Measurements from ENCODE around the gene RASA4B.
"Not testable (repeated sequence)": the region's sequence is repeated elsewhere in the genome, so short reads cannot be mapped to it uniquely, and the experiment has no call there.

Gene RASA4B

DNA sequence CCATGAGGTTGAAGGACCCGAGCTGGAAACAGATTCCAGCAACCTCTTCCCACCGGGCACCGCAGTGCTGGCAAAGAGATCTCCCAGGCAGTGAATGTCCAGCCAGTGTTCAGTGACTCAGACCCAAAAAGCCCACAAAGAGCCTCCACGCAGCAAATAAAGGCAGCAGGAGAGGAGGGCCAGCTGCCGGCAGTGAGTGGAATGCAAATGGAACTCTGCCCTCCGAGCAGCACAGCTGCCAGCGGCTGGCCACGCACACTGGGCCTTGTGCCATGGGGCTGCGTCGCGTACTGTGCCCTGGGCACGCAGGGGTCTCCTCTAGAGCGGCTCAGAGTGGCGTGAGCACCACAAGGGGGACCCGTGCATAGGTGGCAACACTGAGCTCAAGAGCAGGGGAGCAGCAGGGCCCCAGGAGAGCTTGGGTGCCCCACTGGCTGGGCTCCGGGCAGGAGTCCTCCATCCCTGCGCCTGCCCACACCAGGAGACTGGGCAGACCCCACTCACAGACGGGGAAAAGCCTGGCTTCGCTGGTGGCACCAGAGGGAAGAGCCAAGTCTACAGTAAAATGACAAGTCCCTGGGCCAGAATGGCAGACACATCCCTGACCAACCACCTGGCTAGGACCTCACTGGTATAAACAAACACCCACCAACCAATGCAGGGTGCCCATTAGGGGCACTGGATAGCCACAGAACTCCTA, 42.7 kb downstream of the RASA4B start:
- DNase-seq (ENCODE audit: extremely low read depth in 1 of 2, low read depth in 1 of 2) = not testable (repeated sequence)

- DNase-seq (ENCODE audit: extremely low read depth in 1 of 2, low read depth in 1 of 2) = not testable (repeated sequence)
Observed at GRCh38 chr7:102474116-102474515, 43.5 kb downstream of the RASA4B start.

DNA sequence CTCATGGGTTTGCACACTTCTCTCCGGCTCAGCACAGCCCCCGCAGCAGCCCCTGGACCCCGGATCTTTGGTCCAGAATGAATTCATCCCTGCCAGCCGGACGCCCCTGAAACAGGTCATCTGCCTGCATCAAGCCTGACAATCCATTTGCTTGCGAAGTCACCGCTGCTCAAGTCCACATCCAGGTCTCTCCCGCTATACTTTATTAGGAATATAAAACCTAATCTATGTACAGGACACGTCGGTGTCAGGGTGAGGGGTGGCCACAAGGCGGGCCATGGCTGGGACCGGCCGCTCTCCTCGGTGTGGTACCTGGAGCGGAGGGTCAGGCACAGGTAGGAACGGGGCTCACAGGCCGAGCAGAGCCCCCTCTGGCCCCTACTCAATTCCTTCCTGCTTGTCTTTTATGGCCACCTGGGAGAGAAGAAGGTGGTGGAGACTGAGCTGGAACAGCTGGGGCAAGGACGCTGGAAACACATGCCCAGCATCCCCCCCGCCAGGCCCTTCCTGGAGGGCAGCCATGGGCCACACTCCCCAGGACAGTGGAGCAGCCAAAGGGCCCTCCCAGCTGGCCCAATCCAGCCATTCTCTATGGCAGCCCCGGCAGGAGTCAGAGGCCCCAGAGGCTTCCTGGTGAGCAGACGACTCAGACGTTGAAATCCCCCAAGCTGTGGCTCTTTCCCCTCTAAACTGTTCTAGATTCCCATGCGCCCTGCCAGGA, 44.1 kb downstream of the RASA4B start:
- DNase-seq (ENCODE audit: extremely low read depth in 1 of 2, low read depth in 1 of 2) = no peak

GRCh38 chr7:102472126-102473041, 45.2 kb downstream of the RASA4B start:
- DNase-seq (ENCODE audit: extremely low read depth in 1 of 2, low read depth in 1 of 2) = no peak

- no peak for DNase-seq (ENCODE audit: extremely low read depth in 1 of 2, low read depth in 1 of 2)
Observed at GRCh38 chr7:102471791-102472125, 45.8 kb downstream of the RASA4B start.

DNA sequence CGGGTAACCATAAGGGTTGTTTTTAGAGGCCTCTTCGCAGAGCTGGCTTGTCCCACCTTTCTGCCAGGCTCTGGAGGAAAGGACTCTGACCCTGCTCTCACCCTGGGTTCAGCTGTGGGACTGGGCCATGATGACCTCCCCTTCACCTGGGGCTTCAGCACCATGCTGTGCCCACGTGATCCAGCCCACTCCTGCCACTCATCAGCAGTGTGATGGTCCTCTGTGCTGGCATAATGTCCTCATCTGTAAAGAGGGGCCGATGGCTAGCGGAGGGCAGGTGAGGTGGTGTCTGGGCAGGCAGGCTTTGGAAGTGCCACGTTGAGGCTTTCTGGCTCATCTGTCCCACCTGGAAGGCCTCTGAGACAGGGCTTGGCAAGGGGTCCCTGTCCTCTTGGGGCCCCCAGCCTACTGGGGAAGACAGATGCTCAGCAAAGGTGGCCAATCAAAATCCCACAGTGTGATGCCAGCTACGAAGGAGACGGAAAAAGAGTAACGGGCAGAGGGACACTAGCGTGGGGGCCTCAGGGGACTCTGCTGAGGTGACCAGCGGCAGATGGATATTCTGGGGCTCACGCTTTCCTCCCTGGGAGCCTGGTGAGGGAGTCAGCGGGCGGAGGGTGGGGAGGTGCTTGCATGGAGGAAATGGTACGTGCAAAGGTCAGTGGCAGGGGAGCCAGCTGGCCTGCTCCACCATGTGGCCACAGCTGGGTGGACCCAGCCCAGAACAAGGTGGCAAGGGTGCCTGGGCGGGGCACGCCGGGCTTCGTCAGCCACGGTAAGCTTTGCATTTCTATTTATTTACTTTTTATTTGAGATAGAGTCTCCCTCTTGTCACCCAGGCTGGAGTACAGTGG, 47.4 kb downstream of the RASA4B start:
- DNase-seq (ENCODE audit: extremely low read depth in 1 of 2, low read depth in 1 of 2) = no peak

GRCh38 chr7:102469351-102469971, 48.1 kb downstream of the RASA4B start:
- no peak for DNase-seq (ENCODE audit: extremely low read depth in 1 of 2, low read depth in 1 of 2)

- DNase-seq (ENCODE audit: extremely low read depth in 1 of 2, low read depth in 1 of 2) = no peak
Observed at GRCh38 chr7:102468478-102469350, 48.9 kb downstream of the RASA4B start.

DNA sequence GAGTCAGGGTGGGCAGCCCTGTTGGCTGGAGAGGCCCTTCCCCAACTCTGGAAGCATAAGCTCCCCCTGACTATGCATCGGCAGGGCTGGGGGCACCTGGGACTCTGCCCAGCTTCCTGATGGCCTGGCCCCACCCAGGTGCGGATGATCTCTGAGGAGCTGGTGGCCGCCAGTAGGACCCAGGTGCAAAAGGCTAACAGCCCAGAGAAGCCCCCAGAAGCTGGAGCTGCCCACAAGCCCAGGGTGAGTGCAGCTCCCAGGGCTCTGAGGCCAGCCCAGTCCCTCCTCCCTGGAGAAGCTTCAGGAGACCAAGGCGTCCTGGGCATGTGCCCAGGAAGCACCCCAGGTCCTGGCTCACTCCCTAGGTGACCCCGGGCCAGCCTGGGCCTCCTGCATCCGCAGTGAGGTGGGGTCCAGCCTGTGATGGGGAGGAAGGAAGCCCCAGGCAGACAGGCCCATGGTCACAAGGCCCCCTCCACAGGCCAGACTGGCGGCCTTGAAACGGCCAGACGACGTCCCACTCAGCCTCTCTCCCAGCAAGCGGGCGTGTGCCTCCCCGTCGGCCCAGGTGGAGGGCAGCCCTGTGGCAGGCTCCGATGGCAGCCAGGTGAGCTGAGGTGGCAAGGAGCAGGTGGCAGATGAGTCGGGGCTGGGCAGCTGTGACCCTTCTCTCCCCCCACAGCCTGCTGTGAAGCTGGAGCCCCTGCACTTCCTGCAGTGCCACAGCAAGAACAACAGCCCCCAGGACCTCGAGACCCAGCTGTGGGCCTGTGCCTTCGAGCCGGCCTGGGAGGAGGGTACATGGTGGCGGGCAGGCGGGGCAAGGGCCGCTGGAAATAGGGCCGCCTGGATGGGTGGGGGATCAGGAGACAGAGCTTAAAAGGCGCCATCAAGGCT, 49.7 kb downstream of the RASA4B start:
- DNase-seq (ENCODE audit: extremely low read depth in 1 of 2, low read depth in 1 of 2) = no peak

DNA sequence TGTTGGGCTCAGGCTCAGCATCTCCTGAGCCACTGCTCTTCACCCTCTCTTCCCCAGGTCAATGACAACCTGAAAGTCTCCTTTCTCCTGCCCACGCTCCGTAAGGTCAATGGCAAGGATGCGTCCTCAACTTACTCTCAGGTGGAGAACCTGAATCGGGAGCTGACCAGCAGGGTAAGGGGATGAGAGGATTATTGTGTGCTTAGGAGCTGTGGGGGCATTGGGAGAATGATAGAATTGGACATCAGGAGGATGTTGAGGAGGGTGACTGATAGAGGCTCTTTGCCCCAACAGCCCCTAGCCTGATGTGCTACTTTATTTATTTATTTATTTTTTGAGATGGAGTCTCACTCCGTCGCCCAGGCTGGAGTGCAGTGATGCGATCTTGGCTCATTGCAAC, 51.5 kb downstream of the RASA4B start:
- DNase-seq (ENCODE audit: extremely low read depth in 1 of 2, low read depth in 1 of 2) = no peak

DNA sequence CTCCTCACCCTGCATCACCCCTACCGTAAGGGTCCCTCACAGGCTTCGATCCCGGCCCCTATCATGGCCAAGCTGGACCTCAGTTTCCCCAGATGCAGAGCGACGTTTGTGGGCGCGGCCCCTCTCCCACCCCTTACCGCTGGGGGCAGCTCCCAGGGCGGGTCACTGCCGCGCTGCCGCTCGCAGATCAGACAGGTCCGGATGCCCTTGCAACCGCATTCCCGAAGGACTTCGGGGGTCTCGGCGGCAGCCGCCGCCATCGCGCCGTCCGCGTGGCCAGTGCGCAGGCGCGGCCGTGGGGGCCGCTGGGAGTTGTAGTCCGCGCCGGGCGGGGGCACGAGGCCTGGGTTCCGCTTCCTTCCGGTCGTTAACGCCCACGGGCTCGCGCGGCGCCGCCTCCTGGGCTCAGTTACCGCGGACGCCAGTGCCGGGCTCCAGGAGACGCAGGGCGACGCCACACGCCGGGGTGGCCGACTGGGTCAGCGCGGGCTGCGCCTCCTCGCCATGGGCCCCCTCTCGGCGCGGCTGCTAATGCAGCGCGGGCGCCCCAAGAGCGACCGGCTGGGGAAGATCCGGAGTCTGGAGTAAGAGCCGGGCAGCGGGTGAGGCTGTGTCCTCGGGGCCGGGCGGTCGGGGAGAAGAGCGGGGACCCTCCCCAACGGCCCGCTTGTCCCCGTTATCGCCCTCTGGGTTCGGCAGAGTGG, 52.8 kb downstream of the RASA4B start, which contains the start of the genes ALKBH4 and LRWD1:
ALKBH4 (minus strand) TSS at position 287 of the 704 bp plus-strand sequence; CDS start at position 260, 27 bp downstream.
LRWD1 (plus strand) TSS at position 408 of the 704 bp plus-strand sequence; CDS start at position 505, 97 bp downstream.
- peak; percentile 93 to 96 for DNase-seq (ENCODE audit: extremely low read depth in 1 of 2, low read depth in 1 of 2)

GRCh38 chr7:102463841-102464576, 53.6 kb downstream of the RASA4B start:
- DNase-seq (ENCODE audit: extremely low read depth in 1 of 2, low read depth in 1 of 2) = no peak

DNA sequence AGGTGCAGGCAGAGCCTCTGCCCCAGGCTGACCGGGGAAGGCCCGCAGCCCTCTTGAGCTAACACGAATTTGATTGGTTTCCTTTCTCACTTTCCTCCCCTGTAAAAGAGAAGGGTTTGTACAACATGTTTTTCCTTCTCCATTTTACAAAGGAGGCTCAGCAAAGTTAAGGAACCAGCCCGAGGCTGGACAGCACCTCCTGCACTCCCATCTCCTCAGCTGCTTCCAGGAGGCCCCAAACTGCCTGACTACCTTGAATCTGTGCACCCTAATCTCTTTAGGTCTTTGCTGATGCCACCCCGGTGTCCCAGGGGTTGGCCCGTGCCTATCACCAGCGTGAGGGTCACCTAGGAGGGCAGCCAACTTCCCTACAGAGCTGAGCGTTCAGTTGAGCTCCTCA, 57.1 kb downstream of the RASA4B start:
- no peak for DNase-seq (ENCODE audit: extremely low read depth in 1 of 2, low read depth in 1 of 2)

GRCh38 chr7:102459221-102459844, 58.2 kb downstream of the RASA4B start:
- DNase-seq (ENCODE audit: extremely low read depth in 1 of 2, low read depth in 1 of 2) = no peak

DNA sequence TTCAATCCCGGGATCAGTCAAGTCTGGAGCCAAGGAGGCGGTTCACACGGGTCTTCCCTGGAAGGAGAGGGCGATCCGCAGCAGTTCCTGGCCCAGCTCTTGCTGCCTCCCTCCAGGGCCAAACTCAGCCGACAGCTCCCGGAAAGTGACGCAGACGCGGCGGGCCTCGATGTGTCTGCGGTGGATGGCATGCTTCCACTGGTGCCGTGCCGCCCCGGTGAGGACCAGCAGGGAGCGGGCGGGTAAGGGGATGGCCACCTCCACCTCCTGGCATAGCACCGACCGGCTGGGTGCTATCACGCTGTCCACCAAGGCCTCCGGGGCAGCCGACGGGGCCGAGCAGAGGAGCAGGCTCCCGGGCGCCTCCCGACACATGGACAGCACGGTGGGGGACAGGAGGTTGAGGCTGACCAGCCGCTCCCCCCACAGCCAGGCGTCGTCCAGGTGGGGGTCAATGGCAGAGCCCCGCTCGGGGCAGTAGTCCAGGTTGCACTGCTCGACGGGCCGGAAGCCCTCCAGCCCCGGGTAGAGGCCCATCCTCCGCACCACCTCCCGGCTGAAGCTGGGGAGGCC, 60.1 kb downstream of the RASA4B start:
- DNase-seq (ENCODE audit: extremely low read depth in 1 of 2, low read depth in 1 of 2) = no peak

GRCh38 chr7:102456327-102456726, 61.2 kb downstream of the RASA4B start:
- DNase-seq (ENCODE audit: extremely low read depth in 1 of 2, low read depth in 1 of 2) = no peak

Data from stimulated activated CD8-positive, alpha-beta memory T cell treated with anti-CD3 and anti-CD28 coated beads, Interleukin-7, amount 100 ng/mL, for 48 hours (primary cell).